HG03565 (cell line): ENCODE data around the gene TUBGCP6.

Experiments
- ATAC-seq: cut with Tn5 transposase; IDR thresholded peaks from one replicate; pipeline ENCODE4 v1.9.1; 2021; ENCODE audit warnings: mild to moderate bottlenecking, moderate library complexity; ENCODE audit not compliant: unreplicated experiment

Gene TUBGCP6

DNA sequence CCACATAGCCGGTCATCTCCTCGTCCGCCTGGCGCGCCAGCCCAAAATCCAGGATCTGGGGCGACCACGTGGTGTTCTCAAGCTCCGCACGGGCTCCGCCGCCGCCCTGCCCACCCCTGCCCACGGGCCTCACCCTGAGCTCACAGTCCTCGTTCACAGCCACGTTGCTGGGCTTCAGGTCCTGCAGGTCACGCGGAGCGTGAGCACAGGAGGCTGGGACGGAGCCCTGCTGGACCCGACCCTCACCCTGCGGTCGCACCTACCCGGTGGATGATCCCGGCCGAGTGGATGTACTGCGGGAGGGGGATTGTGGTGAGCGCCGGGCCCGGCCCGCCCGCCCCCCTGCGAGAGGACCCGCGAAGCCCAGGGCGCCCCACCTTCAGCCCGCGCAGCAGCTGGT, 22.2 kb upstream of the TUBGCP6 start:
- no peak for ATAC-seq

GRCh38 chr22:50264946-50265669, 20.3 kb upstream of the TUBGCP6 start:
- ATAC-seq, result no peak

DNA sequence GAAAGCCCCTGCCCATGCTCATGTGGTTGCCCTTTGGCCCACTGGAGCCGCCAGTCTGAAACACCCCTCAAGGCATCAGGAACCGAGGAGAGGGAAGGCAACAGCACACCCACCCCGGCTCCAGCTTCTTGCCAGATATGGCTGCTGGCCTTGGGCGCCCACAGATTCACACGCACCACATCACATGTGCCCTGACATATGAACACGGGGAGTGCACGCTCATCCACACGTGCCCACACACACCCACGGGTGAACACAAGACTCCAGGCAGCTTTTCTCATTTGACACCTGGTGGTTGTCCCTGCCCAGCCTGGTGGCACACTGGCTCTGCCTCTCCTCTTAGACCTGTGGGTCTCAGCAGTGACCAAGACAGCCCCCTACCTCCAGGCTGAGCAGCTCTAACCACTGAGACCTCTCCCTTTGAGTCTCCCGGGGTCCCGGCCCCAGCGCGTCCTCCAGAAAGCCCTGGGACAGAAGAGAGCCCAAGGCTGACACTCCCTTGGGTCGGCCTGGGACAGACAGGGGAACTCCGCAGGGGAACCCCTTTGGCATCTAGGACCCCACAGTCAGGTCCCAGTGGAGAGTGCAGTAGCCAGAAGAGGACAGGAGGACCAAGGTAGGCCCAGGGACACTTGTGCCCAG, 19.4 kb upstream of the TUBGCP6 start:
- ATAC-seq, result no peak

DNA sequence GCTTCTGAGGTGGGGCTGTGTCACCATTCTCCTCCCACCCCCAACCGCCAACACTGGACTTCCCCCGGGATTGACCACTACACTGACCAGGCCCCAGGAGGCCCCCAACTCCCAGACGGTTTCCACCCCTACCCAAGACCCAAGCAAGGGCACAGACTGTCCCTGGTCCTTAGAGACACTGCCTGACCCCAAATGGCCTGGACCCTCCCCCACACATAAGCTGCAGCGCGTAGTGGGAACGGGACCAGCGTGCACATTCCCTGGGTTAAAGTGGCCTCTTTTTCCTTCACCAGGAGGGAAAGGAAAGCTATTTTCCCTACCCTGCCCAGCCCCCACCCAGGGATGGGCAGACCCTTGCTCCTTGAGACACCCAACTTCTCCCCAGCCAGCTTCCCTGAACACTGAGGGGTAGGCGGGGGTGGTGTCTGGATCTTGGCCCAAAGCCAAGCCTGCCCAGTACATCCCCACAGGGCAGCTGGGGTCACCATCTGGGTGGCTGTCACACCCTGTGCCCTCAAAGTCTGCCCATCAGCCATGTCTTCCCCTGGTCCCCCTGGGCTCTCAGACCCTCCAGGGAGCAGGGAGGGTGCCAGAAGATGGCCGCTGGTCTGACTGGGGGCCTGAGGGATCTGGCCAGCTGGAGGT, 18.3 kb upstream of the TUBGCP6 start:
- no peak for ATAC-seq

GRCh38 chr22:50262460-50262911, 17.7 kb upstream of the TUBGCP6 start:
- ATAC-seq, result no peak

- no peak for ATAC-seq
Measured at GRCh38 chr22:50261615-50262459, 17.0 kb upstream of the TUBGCP6 start, which contains the start of gene MAPK12. MAPK12 (minus strand) TSS chr22:50261683; CDS start chr22:50261509, 174 bp downstream.

DNA sequence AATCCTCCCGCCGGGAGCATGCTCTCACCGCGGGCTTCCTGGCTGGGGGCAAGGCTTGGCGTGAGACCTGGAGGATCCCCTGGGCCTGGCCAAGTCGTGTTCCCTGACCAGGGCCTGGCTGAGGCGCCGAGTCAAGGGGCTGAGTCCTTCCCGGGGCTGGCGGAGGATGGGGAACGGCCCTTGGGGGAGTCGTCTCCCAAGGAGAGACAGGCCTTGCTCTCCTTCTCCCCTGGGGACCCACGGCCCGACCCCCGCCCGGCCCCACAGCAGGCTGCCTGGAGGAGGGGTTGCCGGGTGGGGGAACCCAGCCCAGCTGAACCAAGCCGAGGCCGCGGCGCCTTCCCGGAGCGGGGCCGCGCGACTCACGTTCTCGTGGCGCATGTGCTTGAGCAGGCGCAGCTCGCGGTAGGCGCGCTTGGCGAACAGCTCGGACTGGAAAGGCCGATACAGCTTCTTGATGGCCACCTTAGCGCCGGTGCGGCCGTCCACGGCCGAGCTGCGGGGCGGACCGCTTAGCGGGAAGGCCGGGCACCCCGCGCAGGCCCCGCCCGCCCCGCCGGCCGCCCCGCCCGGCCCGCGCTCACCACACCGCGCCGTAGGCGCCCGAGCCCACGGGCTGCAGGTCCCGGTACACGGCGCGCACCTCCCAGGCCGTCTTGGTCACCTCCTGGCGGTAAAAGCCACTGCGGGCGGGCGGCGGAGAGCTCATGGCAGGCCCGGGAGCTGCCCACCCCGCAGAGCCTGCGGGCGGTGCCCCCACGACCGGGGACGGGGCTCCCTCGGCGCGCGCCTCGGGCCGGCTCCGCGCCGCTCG, 16.2 kb upstream of the TUBGCP6 start:
- no peak for ATAC-seq

- ATAC-seq, result no peak
Measured at GRCh38 chr22:50260434-50260800, 15.6 kb upstream of the TUBGCP6 start.

DNA sequence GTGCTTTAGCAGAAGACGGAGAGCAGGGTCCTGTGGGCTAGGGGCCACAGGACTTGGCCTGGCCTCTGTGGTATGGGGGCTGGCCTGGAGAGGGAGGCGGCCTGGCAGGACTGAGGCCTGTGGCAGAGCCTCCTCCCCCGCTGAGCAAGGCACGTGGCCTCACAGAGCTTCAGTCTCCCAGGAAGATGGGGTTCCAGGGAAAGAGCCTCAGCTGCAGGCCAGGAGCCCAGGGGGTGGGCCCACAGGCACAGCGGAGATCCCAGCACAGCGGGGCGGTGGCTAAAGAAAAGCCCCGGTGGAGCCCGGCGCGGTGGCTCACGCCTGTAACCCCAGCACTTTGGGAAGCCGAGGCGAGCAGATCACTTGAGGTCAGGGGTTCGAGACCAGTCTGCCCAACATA, 14.5 kb upstream of the TUBGCP6 start:
- ATAC-seq, result no peak

- no peak for ATAC-seq
Measured at GRCh38 chr22:50258361-50259292, 13.8 kb upstream of the TUBGCP6 start.

- no peak for ATAC-seq
Measured at GRCh38 chr22:50257451-50258360, 12.9 kb upstream of the TUBGCP6 start.

GRCh38 chr22:50257041-50257440, 12.2 kb upstream of the TUBGCP6 start:
- ATAC-seq, result no peak

DNA sequence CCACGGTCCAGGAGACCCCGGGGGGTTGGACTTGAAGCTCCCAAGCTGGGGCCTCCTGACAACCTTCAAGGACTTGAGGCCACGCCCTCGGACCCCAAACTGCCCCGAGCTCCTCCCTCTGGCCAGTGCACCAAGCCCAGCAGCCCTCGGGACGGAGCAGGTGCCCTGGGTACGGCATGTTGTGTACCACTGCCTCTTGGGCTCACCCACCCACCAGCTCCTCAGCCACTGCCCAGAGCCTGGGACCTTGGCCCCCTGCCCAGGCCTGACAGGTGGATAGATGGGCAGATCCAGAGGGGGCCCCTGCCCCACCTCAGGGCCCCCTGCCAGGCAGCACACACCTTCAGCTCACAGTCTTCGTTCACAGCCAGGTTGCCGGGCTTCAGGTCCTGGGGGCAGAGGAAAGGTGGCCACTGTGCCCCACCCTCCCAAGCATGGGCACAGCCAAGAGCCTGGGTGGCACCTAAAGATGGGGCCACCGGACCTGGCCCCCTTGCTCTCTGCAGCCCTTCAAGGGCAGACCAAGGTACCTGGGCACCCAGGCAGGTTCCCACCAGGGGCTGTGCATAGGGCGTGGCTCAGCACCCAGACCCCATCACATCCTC, 11.5 kb upstream of the TUBGCP6 start:
- ATAC-seq, result no peak

- no peak for ATAC-seq
Measured at GRCh38 chr22:50255607-50256006, 10.8 kb upstream of the TUBGCP6 start.

GRCh38 chr22:50255099-50255498, 10.3 kb upstream of the TUBGCP6 start:
- no peak for ATAC-seq

DNA sequence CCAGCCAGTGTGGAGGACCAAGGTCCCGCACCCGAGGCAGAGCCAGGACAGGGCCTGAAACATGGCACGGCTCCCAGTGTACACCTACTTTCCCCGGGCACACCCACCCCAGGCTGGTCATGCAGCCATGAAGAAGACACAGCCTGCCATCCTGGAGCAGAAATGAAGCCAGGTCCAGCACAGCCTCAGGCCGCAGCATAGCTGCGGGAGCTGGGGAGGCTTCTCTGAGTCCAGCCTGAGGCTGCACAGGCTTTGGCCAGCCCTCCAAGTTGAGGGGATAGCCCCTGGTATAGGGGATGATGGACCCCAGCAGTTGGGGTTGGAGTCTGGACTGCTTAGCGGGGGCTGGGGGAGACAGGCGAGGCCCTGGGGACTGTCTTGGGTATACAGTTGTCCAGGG, 9.1 kb upstream of the TUBGCP6 start:
- no peak for ATAC-seq

GRCh38 chr22:50253046-50253915, 8.5 kb upstream of the TUBGCP6 start:
- no peak for ATAC-seq
